Lung (tissue), 12 donors: ENCODE data around the gene POU2F1. TPM values are rescaled to one million over a fixed set of nuclear protein-coding genes. Genes with fewer than 3 reads are reported as not detected.

Experiments
- ATAC-seq: fragments of 200-7000 bp; cut with Tn5 transposase; one replicate; pipeline ENCODE4 v1.9.1; 2020; ENCODE audit warnings: moderate number of reproducible peaks; ENCODE audit not compliant: insufficient read depth, low FRiP score
- DNase-seq, 3 donors: peaks; one replicate each; pipeline ENCODE4 v3.0.0-alpha.2; 2013 to 2017
- H3K27ac ChIP-seq, 2 donors: one replicate each; pipeline ENCODE4 v1.5.1; 2013; ENCODE audit warnings: mild to moderate bottlenecking in 2 of 2, moderate library complexity in 2 of 2, control low read depth in 1 of 2, inconsistent platforms in 1 of 2, low read depth in 1 of 2, low read length in 1 of 2
- H3K27me3 ChIP-seq, 3 donors: one replicate each; pipeline ENCODE4 v1.5.1; 2013; ENCODE audit warnings: low read length in 2 of 3; ENCODE audit not compliant: control insufficient read depth in 3 of 3, insufficient read depth in 3 of 3
- H3K36me3 ChIP-seq, 4 donors: one replicate each; pipeline ENCODE4 v1.5.1; 2013; ENCODE audit warnings: low read length in 4 of 4, mild to moderate bottlenecking in 1 of 4, moderate library complexity in 1 of 4; ENCODE audit not compliant: control insufficient read depth in 4 of 4, insufficient read depth in 4 of 4
- H3K4me1 ChIP-seq, 5 donors: one replicate each; pipeline ENCODE4 v1.5.1; 2013; ENCODE audit warnings: low read length in 5 of 5, mild to moderate bottlenecking in 2 of 5, moderate library complexity in 1 of 5; ENCODE audit not compliant: control insufficient read depth in 5 of 5, insufficient read depth in 5 of 5
- H3K4me3 ChIP-seq: one replicate; pipeline ENCODE4 v1.5.1; 2013; ENCODE audit warnings: mild to moderate bottlenecking, control low read depth, moderate library complexity
- H3K9ac ChIP-seq, 2 donors: one replicate each; pipeline ENCODE4 v1.5.1; 2013; ENCODE audit warnings: low read length in 2 of 2, control low read depth in 1 of 2; ENCODE audit not compliant: insufficient read depth in 1 of 2
- H3K9me3 ChIP-seq, 4 donors: one replicate each; pipeline ENCODE4 v1.5.1; 2013; ENCODE audit warnings: low read length in 3 of 4, mild to moderate bottlenecking in 1 of 4, moderate library complexity in 1 of 4; ENCODE audit not compliant: control insufficient read depth in 4 of 4, insufficient read depth in 3 of 4
- WGBS, 2 donors: extraction: QIAGEN DNeasy Blood & Tissue Kit; methylation state at CpG; one replicate each; pipeline ENCODE4 v1.1.7; 2013; 5-methylcytosine and 5-hydroxymethylcytosine counted together
- polyA plus RNA-seq, 2 donors: library from polyadenylated mRNA; stranded (reverse); fragments of 200-250 nt; gene quantifications; one replicate each; pipeline ENCODE4 v1.2.1, GENCODE V29; 2013
- total RNA-seq, 2 donors: library from RNA; depleted of rRNA in 1 of 2; stranded (reverse); fragments of >200 nt in 1 of 2; gene quantifications; one replicate each; pipeline ENCODE4 v1.2.1, GENCODE V29; 2014 to 2021
- TF ChIP-seq, protein P1 (sequence below): IDR thresholded peaks from 2 replicates; pipeline ENCODE4 v1.5.1; 2012; ENCODE audit warnings: mild to moderate bottlenecking; ENCODE audit errors: control extremely low read depth, extremely low read depth
- donor health status: control.
- donor health status: control.
- donor health status: Bipolar disorder and iron deficiency.
- donor health status: healthy.
- donor health status: DM: yes; HTN: yes; CAD: no.

Gene POU2F1
- total and polyA plus RNA-seq, 4 donors: 2.0 to 34.4 (median 8.7) TPM

DNA sequence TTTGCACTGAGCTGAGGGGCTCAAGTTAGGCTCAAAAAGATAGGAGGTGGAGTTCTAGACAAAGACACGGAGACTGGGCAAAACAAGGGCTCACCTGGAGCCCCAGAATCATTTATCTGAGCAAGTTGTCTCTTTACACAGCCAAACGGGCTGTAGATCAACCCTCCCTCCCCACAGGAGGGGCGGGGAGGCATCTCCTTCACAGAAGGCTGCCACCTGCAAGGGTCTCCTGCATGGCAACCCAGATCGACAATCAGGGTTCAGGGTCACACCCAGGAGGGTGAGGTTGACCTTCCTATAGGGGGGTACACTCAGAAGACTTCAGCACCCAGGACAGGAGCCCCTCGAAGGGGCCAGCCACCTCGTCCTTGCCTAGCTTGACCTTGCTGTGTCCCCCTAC is 213.6 kb downstream of the POU2F1 start:
- Histone ChIP-seq H3K4me1 (peaks cover 0 to 5% (median 2%) of the 10 kb centered on the region in 5 donors), H3K4me3 (no peak overlapping the region), H3K9me3 (no peaks in the 10 kb centered on the region), H3K27me3 (peaks cover 0 to 5% (median 0%) of the 10 kb centered on the region in 3 donors), H3K36me3 (no peaks in the 10 kb centered on the region), H3K9ac (no peak overlapping the region), H3K27ac (no peak overlapping the region)
- ATAC-seq (no peak), DNase-seq (no peak)
- WGBS, 2 donors: 86 to 95% methylated on average over 6 of the region's 6 CpGs
- TF ChIP-seq, protein P1, sequence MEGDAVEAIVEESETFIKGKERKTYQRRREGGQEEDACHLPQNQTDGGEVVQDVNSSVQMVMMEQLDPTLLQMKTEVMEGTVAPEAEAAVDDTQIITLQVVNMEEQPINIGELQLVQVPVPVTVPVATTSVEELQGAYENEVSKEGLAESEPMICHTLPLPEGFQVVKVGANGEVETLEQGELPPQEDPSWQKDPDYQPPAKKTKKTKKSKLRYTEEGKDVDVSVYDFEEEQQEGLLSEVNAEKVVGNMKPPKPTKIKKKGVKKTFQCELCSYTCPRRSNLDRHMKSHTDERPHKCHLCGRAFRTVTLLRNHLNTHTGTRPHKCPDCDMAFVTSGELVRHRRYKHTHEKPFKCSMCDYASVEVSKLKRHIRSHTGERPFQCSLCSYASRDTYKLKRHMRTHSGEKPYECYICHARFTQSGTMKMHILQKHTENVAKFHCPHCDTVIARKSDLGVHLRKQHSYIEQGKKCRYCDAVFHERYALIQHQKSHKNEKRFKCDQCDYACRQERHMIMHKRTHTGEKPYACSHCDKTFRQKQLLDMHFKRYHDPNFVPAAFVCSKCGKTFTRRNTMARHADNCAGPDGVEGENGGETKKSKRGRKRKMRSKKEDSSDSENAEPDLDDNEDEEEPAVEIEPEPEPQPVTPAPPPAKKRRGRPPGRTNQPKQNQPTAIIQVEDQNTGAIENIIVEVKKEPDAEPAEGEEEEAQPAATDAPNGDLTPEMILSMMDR: no peak

DNA sequence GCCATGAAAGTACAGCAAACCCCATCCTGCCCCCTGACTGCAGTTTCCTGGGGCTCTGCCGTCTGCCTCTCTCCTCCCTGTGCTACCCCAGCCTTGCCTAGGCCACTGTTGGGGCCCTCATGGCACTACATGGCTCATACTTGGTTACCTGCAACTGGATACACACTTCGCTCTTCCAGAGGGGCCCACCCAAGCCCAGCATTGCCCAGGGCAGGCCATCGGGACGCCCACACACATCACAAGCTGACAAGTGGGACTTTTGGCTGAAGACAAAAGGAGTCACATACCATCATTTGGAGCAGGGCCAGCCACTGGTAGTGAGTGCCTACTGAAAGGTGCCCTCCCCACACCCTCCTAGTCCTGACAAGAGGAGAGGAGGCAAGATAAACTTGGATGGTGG is 214.8 kb downstream of the POU2F1 start:
- ATAC-seq (no peak), DNase-seq (no peak)
- H3K4me1 ChIP-seq: peaks cover 0 to 11% (median 2%) of the 10 kb centered on the region in 5 donors
- no peaks in the 10 kb centered on the region for H3K36me3 ChIP-seq
- no peak overlapping the region for H3K4me3 ChIP-seq
- H3K9me3 ChIP-seq: no peaks in the 10 kb centered on the region
- TF ChIP-seq, protein P1: no peak
- H3K27me3 ChIP-seq: peaks cover 0 to 5% (median 0%) of the 10 kb centered on the region in 3 donors
- H3K9ac ChIP-seq: no peak overlapping the region
- H3K27ac ChIP-seq: no peak overlapping the region
- 91 to 93% methylated on average over 4 of the region's 4 CpGs for WGBS, 2 donors

DNA sequence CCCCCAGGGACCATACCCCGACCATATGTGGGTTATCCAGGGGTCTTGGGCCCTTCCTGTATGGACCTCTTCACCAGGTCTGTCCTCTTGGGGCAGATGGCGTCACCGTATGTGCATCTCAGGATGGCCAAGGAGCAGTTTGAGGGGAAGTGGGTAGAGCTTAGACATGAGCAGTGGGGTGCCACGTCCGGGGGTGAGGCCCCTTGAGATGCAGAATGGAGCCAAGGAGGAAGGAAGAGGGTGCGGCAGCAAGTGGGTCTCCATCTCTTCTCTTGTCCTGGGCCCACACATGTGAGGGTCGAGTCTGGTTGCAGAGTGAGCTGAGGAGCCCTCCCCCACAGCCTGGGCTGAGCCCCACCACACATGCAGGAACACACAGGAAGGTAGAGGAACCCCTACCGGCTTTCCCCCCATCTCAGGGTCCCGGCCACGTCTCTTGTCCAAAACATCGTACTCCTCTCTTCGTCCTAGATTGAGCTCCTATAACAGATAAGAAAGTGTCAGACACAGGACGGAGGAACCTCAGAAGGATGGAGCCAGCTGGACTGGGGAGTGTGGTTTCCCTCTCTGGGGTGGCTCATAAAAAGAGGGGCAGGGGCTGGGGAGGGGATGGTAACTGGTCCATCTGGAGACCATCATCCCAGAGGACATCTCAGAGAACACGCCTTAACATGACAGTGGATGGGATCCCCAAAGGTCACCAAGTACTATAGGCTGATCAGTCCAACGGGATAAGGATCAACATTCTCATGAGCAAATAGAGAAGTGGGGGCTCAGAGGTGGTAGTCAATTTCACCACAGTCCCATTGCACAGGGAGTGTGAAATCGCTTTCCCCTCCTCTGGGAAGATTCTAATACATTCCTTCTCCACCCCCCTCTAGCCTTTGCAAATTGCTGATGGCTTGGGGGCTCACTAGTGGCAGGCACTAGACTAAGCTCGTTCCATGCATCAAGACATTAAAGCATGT is 217.8 kb downstream of the POU2F1 start:
- H3K4me1 ChIP-seq: peaks cover 0 to 11% (median 2%) of the 10 kb centered on the region in 5 donors
- no peak overlapping the region for H3K9ac ChIP-seq
- no peak for DNase-seq
- H3K27ac ChIP-seq: no peak overlapping the region
- TF ChIP-seq, protein P1: no peak
- 59 to 70% methylated on average over 17 of the region's 17 CpGs for WGBS, 2 donors
- H3K36me3 ChIP-seq: no peaks in the 10 kb centered on the region
- H3K27me3 ChIP-seq: peaks cover 0 to 8% (median 0%) of the 10 kb centered on the region in 3 donors
- no peaks in the 10 kb centered on the region for H3K9me3 ChIP-seq
- no peak for ATAC-seq
- H3K4me3 ChIP-seq: no peak overlapping the region
